H9 (cell line): ENCODE measurements around the gene RAI1. TPM values are rescaled to one million over a fixed set of nuclear protein-coding genes. Genes with fewer than 3 reads are reported as not detected.

Source experiments
- DNase-seq: peaks from one replicate; pipeline ENCODE4 v3.0.0-alpha.2; 2017
- H2AFZ ChIP-seq: one replicate; pipeline ENCODE4 v1.6.1; 2013; ENCODE audit warnings: mild to moderate bottlenecking, low read length, control low read depth, moderate library complexity
- H2AK5ac ChIP-seq: 2 replicates; pipeline ENCODE4 v1.6.1; 2013; ENCODE audit warnings: low read length, control low read depth, mixed read lengths; ENCODE audit not compliant: insufficient read length
- H2BK120ac ChIP-seq: one replicate; pipeline ENCODE4 v1.6.1; 2013; ENCODE audit warnings: low read depth, mild to moderate bottlenecking, low read length, control low read depth, inconsistent platforms; ENCODE audit not compliant: poor library complexity, severe bottlenecking
- H2BK12ac ChIP-seq: 2 replicates; pipeline ENCODE4 v1.6.1; 2013; ENCODE audit warnings: low read length, control low read depth, mixed read lengths, low read depth; ENCODE audit not compliant: insufficient read length
- H2BK15ac ChIP-seq: 2 replicates; pipeline ENCODE4 v1.6.1; 2013; ENCODE audit warnings: low read depth, low read length, control low read depth
- H2BK20ac ChIP-seq: one replicate; pipeline ENCODE4 v1.6.1; 2013; ENCODE audit warnings: low read depth, mild to moderate bottlenecking, low read length, control low read depth, inconsistent platforms; ENCODE audit not compliant: poor library complexity, severe bottlenecking
- H2BK5ac ChIP-seq: 2 replicates; pipeline ENCODE4 v1.6.1; 2013; ENCODE audit warnings: low read length, control low read depth, mixed read lengths; ENCODE audit not compliant: insufficient read length
- H3K14ac ChIP-seq: 2 replicates; pipeline ENCODE4 v1.6.1; 2013; ENCODE audit warnings: low read length, control low read depth; ENCODE audit not compliant: insufficient read depth
- H3K18ac ChIP-seq: 2 replicates; pipeline ENCODE4 v1.6.1; 2013; ENCODE audit warnings: low read depth, mild to moderate bottlenecking, mixed read lengths, low read length, control low read depth; ENCODE audit not compliant: insufficient read length
- H3K23ac ChIP-seq: 2 replicates; pipeline ENCODE4 v1.6.1; 2013; ENCODE audit warnings: low read length, control low read depth, mixed read lengths, low read depth; ENCODE audit not compliant: insufficient read length
- H3K23me2 ChIP-seq: 2 replicates; pipeline ENCODE4 v1.6.1; 2013; ENCODE audit warnings: low read depth, mild to moderate bottlenecking, mixed read lengths, low read length, control low read depth; ENCODE audit not compliant: insufficient read length, poor library complexity, severe bottlenecking
- H3K27ac ChIP-seq: 2 replicates; pipeline ENCODE4 v1.5.1; 2013; ENCODE audit warnings: low read length, control low read depth, mixed read lengths, low read depth; ENCODE audit not compliant: insufficient read length
- H3K27me3 ChIP-seq: 2 replicates; pipeline ENCODE4 v1.6.1; 2013; ENCODE audit warnings: low read length, control low read depth, inconsistent platforms; ENCODE audit not compliant: insufficient read depth
- H3K4ac ChIP-seq: 2 replicates; pipeline ENCODE4 v1.6.1; 2013; ENCODE audit warnings: low read depth, mild to moderate bottlenecking, control low read depth, inconsistent platforms, low read length, moderate library complexity
- H3K4me1 ChIP-seq: 2 replicates; pipeline ENCODE4 v1.6.1; 2013; ENCODE audit warnings: low read length, control low read depth, inconsistent platforms; ENCODE audit not compliant: insufficient read depth
- H3K4me2 ChIP-seq: 2 replicates; pipeline ENCODE4 v1.6.1; 2013; ENCODE audit warnings: low read length, control low read depth, mixed read lengths; ENCODE audit not compliant: insufficient read length, insufficient read depth
- H3K56ac ChIP-seq: 2 replicates; pipeline ENCODE4 v1.6.1; 2013; ENCODE audit warnings: low read depth, mild to moderate bottlenecking, mixed read lengths, low read length, control low read depth; ENCODE audit not compliant: insufficient read length
- H3K79me1 ChIP-seq: 2 replicates; pipeline ENCODE4 v1.6.1; 2013; ENCODE audit warnings: low read depth, mild to moderate bottlenecking, moderate library complexity, low read length, control low read depth, inconsistent platforms; ENCODE audit not compliant: insufficient read depth, poor library complexity, severe bottlenecking
- H3K79me2 ChIP-seq: 2 replicates; pipeline ENCODE4 v1.6.1; 2013; ENCODE audit warnings: low read length, control low read depth, inconsistent platforms; ENCODE audit not compliant: insufficient read depth
- H3K9ac ChIP-seq: 2 replicates; pipeline ENCODE4 v1.6.1; 2013; ENCODE audit warnings: low read length, control low read depth, mixed read lengths; ENCODE audit not compliant: insufficient read length; ENCODE audit errors: extremely low read depth
- H3K9me3 ChIP-seq: one replicate; pipeline ENCODE4 v1.6.1; 2013; ENCODE audit warnings: low read depth, low read length, inconsistent platforms; ENCODE audit not compliant: control insufficient read depth
- H3T11ph ChIP-seq: one replicate; pipeline ENCODE4 v1.6.1; 2013; ENCODE audit warnings: mild to moderate bottlenecking, low read length, control low read depth, inconsistent platforms
- H4K20me1 ChIP-seq: one replicate; pipeline ENCODE4 v1.6.1; 2013; ENCODE audit not compliant: control insufficient read depth, insufficient read length, insufficient read depth
- H4K5ac ChIP-seq: 2 replicates; pipeline ENCODE4 v1.6.1; 2013; ENCODE audit warnings: low read depth, mild to moderate bottlenecking, mixed read lengths, low read length, control low read depth; ENCODE audit not compliant: insufficient read length
- H4K8ac ChIP-seq: replicated peaks from 2 replicates; pipeline ENCODE4 v1.6.1; 2013; ENCODE audit warnings: low read length, control low read depth, mixed read lengths, low read depth; ENCODE audit not compliant: insufficient read length
- H4K91ac ChIP-seq: 2 replicates; pipeline ENCODE4 v1.6.1; 2013; ENCODE audit warnings: low read depth, mild to moderate bottlenecking, moderate library complexity, mixed read lengths, low read length, control low read depth; ENCODE audit not compliant: insufficient read length
- H3K27ac Mint-ChIP-seq, 3 experiments: 2 replicates in 2 of 3; 3 replicates in 1 of 3; pipeline ENCODE4 v1.8.0; 2020 to 2021; ENCODE audit warnings: mixed read lengths in 3 of 3, mild to moderate bottlenecking in 1 of 3, moderate library complexity in 1 of 3
- H3K27me3 Mint-ChIP-seq: 2 replicates; pipeline ENCODE4 v1.8.0; 2021; ENCODE audit warnings: low read depth, mild to moderate bottlenecking, moderate library complexity, mixed read lengths
- H3K36me3 Mint-ChIP-seq, 3 experiments: 2 replicates in 2 of 3; 3 replicates in 1 of 3; pipeline ENCODE4 v1.8.0; 2020 to 2021; ENCODE audit warnings: low read depth in 3 of 3, mixed read lengths in 3 of 3; ENCODE audit not compliant: insufficient read depth in 1 of 3
- H3K4me1 Mint-ChIP-seq, 2 experiments: 2 replicates each; pipeline ENCODE4 v1.8.0; 2020; ENCODE audit warnings: mixed read lengths in 2 of 2
- H3K4me3 Mint-ChIP-seq, 2 experiments: 2 replicates in 1 of 2; 3 replicates in 1 of 2; pipeline ENCODE4 v1.8.0; 2020 to 2021; ENCODE audit warnings: mild to moderate bottlenecking in 2 of 2, mixed read lengths in 2 of 2, moderate library complexity in 1 of 2
- H3K9me3 Mint-ChIP-seq, 2 experiments: 2 replicates in 1 of 2; 3 replicates in 1 of 2; pipeline ENCODE4 v1.8.0; 2020; ENCODE audit warnings: mild to moderate bottlenecking in 2 of 2, mixed read lengths in 2 of 2, moderate library complexity in 1 of 2
- WGBS: extraction: QIAGEN DNeasy Blood & Tissue Kit; methylation state at CpG from one replicate; pipeline ENCODE4 v1.1.7; 2013; ENCODE audit warnings: missing lambda C conversion rate, low lambda C conversion rate, mixed read lengths; ENCODE audit not compliant: insufficient read length; ENCODE audit errors: extremely low coverage; 5-methylcytosine and 5-hydroxymethylcytosine counted together
- total RNA-seq: library from RNA; stranded (reverse); gene quantifications from 2 replicates; pipeline ENCODE4 v1.2.1, GENCODE V29; 2021
- TF ChIP-seq, protein P1 (sequence below): fragments of 200-600 bp; sonication (generic); conservative IDR thresholded peaks from 3 replicates; pipeline ENCODE4 v1.8.0; 2021; ENCODE audit warnings: antibody characterized with exemption, mild to moderate bottlenecking

RAI1 gene
- total RNA-seq, 1 experiment from 2014 or later, result 1.5 TPM

DNA sequence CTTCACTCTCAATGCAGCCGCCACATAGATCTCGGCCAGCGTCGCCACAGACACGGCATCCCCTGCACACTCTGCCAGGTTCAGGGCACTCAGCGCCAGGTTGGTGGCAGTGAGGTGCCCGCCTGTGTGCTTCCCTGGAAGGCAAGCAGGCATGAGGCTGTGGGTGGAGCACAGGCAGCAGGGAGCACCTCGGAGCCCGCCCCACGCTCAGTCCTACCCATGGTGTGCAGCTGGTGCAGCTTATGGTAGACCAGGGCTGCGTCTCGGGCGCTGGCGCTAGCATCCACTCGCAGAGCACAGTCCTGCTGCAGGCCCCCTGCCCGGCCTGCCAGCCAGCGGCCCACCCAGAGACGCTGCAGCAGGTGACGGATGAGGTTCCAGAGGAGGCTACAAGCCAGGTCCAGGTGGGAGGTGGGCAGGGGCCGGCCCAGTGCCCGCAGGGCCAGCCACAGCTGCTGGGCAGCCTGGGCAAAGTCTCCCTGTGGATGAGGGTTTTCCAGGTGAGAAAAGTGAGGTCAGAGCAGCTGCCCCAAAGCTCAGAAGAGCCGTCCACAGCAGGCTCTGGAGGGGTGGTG lies 135.1 kb downstream of the RAI1 start:
- no peak overlapping the region for H3T11ph ChIP-seq
- H3K56ac ChIP-seq, result no peak overlapping the region
- H3K23ac ChIP-seq, result no peak overlapping the region
- H2BK12ac ChIP-seq, result no peak overlapping the region
- no peaks in the 10 kb centered on the region for H3K9me3 Mint-ChIP-seq
- H4K20me1 ChIP-seq, result no peaks in the 10 kb centered on the region
- H3K14ac ChIP-seq, result no peak overlapping the region
- H3K4me2 ChIP-seq, result no peak overlapping the region
- no peak overlapping the region for H3K27ac ChIP-seq
- H3K4me1 Mint-ChIP-seq, result peaks cover 22 to 38% of the 10 kb centered on the region in 2 experiments
- no peaks in the 10 kb centered on the region for H3K23me2 ChIP-seq
- no peaks in the 10 kb centered on the region for H3K9me3 ChIP-seq
- no peaks in the 10 kb centered on the region; the same call in 1 of the 2 replicates for H3K4me1 ChIP-seq
- H3K27ac Mint-ChIP-seq, result no peak overlapping the region; a peak in 1 of 7 replicates
- DNase-seq, result no peak
- H2AK5ac ChIP-seq, result no peak overlapping the region
- H2BK20ac ChIP-seq, result no peak overlapping the region
- H4K91ac ChIP-seq, result no peak overlapping the region
- H3K4me3 Mint-ChIP-seq, result no peak overlapping the region
- no peak overlapping the region for H3K18ac ChIP-seq
- H2BK5ac ChIP-seq, result no peak overlapping the region
- H3K27me3 Mint-ChIP-seq, result no peaks in the 10 kb centered on the region
- no peak overlapping the region for H2BK120ac ChIP-seq
- no peaks in the 10 kb centered on the region for H3K79me1 ChIP-seq
- H3K9ac ChIP-seq, result no peak overlapping the region
- no peak overlapping the region for H4K5ac ChIP-seq
- no peak overlapping the region for H2AFZ ChIP-seq
- H3K4ac ChIP-seq, result no peak overlapping the region
- H2BK15ac ChIP-seq, result no peak overlapping the region
- H4K8ac ChIP-seq, result no peak overlapping the region
- TF ChIP-seq, protein P1, sequence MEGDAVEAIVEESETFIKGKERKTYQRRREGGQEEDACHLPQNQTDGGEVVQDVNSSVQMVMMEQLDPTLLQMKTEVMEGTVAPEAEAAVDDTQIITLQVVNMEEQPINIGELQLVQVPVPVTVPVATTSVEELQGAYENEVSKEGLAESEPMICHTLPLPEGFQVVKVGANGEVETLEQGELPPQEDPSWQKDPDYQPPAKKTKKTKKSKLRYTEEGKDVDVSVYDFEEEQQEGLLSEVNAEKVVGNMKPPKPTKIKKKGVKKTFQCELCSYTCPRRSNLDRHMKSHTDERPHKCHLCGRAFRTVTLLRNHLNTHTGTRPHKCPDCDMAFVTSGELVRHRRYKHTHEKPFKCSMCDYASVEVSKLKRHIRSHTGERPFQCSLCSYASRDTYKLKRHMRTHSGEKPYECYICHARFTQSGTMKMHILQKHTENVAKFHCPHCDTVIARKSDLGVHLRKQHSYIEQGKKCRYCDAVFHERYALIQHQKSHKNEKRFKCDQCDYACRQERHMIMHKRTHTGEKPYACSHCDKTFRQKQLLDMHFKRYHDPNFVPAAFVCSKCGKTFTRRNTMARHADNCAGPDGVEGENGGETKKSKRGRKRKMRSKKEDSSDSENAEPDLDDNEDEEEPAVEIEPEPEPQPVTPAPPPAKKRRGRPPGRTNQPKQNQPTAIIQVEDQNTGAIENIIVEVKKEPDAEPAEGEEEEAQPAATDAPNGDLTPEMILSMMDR, result no peak
- no peaks in the 10 kb centered on the region for H3K27me3 ChIP-seq
- peaks cover 27 to 69% (median 57%) of the 10 kb centered on the region in 3 experiments for H3K36me3 Mint-ChIP-seq
- H3K79me2 ChIP-seq, result no peaks in the 10 kb centered on the region; the same call in 1 of the 2 replicates
- no CpG with 5 or more reads among the region's 22 CpGs for WGBS
